Transverse colon (tissue), 4 donors: Measurements from ENCODE around the gene EPB42.

Source experiments
- POLR2A ChIP-seq: fragments of 450-650 bp; IDR thresholded peaks from one replicate; pipeline ENCODE4 v1.6.1; 2016; ENCODE audit warnings: antibody characterized with exemption, mild to moderate bottlenecking, moderate library complexity
- POLR2AphosphoS5 ChIP-seq, 3 donors: sonication (generic); formaldehyde crosslinking; IDR thresholded peaks; one replicate each; pipeline ENCODE4 v1.6.1; 2016; ENCODE audit warnings: antibody characterized with exemption in 3 of 3
- TF ChIP-seq, protein P1 (sequence below), 5 experiments: fragments of 200-600 bp in 3 of 5; fragments of 450-650 bp in 2 of 5; sonication (generic) in 3 of 5; IDR thresholded peaks; 1 replicate in 2 of 5; 2 replicates in 3 of 5; pipeline ENCODE4 v1.5.1; 2016 to 2017; ENCODE audit warnings: antibody characterized with exemption in 5 of 5, inconsistent platforms in 3 of 5, mild to moderate bottlenecking in 2 of 5, moderate library complexity in 1 of 5

DNA sequence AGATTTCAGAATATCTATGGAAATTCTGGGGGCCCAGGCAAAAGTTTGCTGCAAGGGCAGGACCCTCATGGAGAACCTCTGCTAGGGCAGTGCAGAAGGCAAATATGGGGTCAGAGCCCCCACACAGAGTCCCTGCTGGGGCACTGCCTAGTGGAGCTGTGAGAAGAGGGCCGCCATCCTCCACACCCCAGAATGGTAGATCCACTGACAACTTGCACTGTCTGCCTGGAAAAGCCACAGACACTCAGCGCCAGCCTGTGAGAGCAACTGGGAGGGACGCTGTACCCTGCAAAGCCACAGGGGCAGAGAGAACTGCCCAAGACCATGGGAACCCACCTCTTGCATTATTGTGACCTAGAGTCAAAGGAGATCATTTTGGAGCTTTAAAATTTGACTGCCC lies 21.8 kb downstream of the EPB42 start:
- TF ChIP-seq POLR2A (no peak), POLR2AphosphoS5 (IDR thresholded peaks at IDR 0.05) (no peak)
- TF ChIP-seq, protein P1, sequence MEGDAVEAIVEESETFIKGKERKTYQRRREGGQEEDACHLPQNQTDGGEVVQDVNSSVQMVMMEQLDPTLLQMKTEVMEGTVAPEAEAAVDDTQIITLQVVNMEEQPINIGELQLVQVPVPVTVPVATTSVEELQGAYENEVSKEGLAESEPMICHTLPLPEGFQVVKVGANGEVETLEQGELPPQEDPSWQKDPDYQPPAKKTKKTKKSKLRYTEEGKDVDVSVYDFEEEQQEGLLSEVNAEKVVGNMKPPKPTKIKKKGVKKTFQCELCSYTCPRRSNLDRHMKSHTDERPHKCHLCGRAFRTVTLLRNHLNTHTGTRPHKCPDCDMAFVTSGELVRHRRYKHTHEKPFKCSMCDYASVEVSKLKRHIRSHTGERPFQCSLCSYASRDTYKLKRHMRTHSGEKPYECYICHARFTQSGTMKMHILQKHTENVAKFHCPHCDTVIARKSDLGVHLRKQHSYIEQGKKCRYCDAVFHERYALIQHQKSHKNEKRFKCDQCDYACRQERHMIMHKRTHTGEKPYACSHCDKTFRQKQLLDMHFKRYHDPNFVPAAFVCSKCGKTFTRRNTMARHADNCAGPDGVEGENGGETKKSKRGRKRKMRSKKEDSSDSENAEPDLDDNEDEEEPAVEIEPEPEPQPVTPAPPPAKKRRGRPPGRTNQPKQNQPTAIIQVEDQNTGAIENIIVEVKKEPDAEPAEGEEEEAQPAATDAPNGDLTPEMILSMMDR (IDR thresholded peaks at IDR 0.05): no peak
